ENCODE data around the gene SDC3.
"Not testable (repeated sequence)": the region's sequence is repeated elsewhere in the genome, so short reads cannot be mapped to it uniquely, and the experiment has no call there.

The SDC3 gene

GRCh38 chr1:30950700-30951099, 42.1 kb upstream of the SDC3 start:
- Mint-ChIP-seq H3K36me3 (ENCODE audit: low read depth) (peaks cover 89% of the 10 kb centered on the region), H3K4me1 (no peaks in the 10 kb centered on the region), H3K9me3 (no peaks in the 10 kb centered on the region), H3K4me3 (no peak overlapping the region), H3K27ac (no peak overlapping the region), H3K27me3 (ENCODE audit: low read depth, poor library complexity) (no peaks in the 10 kb centered on the region)
- DNase-seq: no peak
- TF ChIP-seq, protein P1, sequence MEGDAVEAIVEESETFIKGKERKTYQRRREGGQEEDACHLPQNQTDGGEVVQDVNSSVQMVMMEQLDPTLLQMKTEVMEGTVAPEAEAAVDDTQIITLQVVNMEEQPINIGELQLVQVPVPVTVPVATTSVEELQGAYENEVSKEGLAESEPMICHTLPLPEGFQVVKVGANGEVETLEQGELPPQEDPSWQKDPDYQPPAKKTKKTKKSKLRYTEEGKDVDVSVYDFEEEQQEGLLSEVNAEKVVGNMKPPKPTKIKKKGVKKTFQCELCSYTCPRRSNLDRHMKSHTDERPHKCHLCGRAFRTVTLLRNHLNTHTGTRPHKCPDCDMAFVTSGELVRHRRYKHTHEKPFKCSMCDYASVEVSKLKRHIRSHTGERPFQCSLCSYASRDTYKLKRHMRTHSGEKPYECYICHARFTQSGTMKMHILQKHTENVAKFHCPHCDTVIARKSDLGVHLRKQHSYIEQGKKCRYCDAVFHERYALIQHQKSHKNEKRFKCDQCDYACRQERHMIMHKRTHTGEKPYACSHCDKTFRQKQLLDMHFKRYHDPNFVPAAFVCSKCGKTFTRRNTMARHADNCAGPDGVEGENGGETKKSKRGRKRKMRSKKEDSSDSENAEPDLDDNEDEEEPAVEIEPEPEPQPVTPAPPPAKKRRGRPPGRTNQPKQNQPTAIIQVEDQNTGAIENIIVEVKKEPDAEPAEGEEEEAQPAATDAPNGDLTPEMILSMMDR (IDR thresholded peaks at IDR 0.05): no peak

- H3K9me3 Mint-ChIP-seq: no peaks in the 10 kb centered on the region
- H3K27me3 Mint-ChIP-seq (ENCODE audit: low read depth, poor library complexity): no peaks in the 10 kb centered on the region
- H3K27ac Mint-ChIP-seq: no peak overlapping the region
- TF ChIP-seq, protein P1 (IDR thresholded peaks at IDR 0.05): no peak
- no peak for DNase-seq
- no peak overlapping the region for H3K4me3 Mint-ChIP-seq
- H3K36me3 Mint-ChIP-seq (ENCODE audit: low read depth): peaks cover 93% of the 10 kb centered on the region
- H3K4me1 Mint-ChIP-seq: no peaks in the 10 kb centered on the region
Observed at GRCh38 chr1:30950053-30950452, 41.5 kb upstream of the SDC3 start.

DNA sequence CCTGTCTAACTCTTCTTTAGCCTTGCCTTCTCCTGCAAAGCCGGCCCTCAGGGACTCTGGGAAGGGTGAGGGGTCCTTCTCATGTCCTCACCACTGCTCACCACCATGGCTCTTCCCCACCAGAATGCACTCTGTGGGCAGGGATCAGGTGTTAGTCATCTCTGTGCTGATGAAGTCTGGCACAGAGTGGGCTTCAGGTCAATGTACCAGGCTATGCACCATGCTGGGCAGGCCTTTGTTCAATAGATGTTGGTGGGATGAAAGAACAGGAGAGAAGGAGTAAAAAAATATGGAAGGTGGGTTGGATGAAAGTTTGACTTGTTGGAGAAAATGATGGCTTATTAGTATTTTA, 40.9 kb upstream of the SDC3 start:
- H3K4me1 Mint-ChIP-seq; H3K9me3 Mint-ChIP-seq; H3K4me3 Mint-ChIP-seq; H3K27me3 Mint-ChIP-seq (ENCODE audit: low read depth, poor library complexity); H3K27ac Mint-ChIP-seq; DNase-seq: not testable (repeated sequence)
- peaks cover 93% of the 10 kb centered on the region for H3K36me3 Mint-ChIP-seq (ENCODE audit: low read depth)

DNA sequence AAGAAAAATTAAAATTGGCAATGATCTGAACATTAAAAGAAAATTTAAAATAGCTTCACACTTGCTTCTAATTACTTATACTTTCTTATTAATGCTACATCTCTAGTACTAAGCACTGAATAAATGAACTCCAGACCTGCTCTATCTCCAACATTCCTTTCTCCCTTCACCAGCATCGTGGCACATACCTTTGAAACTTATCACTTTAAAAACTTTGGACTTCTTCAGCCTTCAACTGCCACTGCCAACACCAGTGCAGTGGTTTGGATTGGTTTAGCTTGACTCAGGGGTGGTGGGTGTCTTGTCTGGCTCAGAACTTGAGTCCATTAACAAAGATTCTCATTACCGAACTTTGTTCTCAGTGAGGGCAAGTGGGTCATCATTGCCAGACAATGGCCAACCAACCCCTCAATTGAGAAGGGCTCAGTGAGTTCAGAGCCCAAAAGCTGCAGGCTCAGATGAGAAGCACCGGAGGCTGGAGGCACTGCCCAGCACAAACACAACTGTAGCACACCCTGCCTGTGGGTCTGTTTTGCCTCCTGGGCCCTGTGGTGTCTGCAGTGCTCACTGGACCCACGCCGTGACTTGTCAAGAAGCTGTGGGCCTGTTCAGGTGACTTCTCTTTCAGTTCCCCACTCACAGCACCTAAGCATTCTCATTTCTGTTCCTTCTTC, 40.4 kb upstream of the SDC3 start:
- H3K27ac Mint-ChIP-seq; H3K4me3 Mint-ChIP-seq; H3K4me1 Mint-ChIP-seq; DNase-seq; H3K9me3 Mint-ChIP-seq; H3K27me3 Mint-ChIP-seq (ENCODE audit: low read depth, poor library complexity): not testable (repeated sequence)
- H3K36me3 Mint-ChIP-seq (ENCODE audit: low read depth): peaks cover 93% of the 10 kb centered on the region

DNA sequence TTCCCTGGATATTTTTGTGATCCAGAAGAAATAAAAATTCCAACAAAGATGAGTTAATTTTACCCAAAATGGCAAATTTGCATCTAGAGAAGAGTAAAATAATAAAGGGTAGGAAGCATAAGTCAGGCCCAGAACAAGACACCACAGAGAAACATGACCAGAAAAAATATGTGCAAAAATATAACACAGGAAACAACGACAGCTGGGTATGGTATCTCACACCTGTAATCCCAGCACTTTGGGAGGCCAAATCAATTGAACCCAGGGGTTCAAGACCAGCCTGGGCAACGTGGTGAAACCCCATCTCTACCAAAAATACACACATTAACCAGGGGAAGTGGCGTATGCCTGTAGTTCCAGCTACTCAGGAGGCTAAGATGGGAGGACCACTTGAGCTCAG, 39.7 kb upstream of the SDC3 start:
- Mint-ChIP-seq H3K27ac (no peak overlapping the region), H3K36me3 (ENCODE audit: low read depth) (peaks cover 93% of the 10 kb centered on the region), H3K27me3 (ENCODE audit: low read depth, poor library complexity) (no peaks in the 10 kb centered on the region), H3K4me3 (no peak overlapping the region), H3K4me1 (no peaks in the 10 kb centered on the region), H3K9me3 (no peaks in the 10 kb centered on the region)
- TF ChIP-seq, protein P1 (IDR thresholded peaks at IDR 0.05): no peak
- no peak for DNase-seq

- H3K27ac Mint-ChIP-seq: no peak overlapping the region
- TF ChIP-seq, protein P1 (IDR thresholded peaks at IDR 0.05): no peak
- no peaks in the 10 kb centered on the region for H3K27me3 Mint-ChIP-seq (ENCODE audit: low read depth, poor library complexity)
- H3K4me1 Mint-ChIP-seq: no peaks in the 10 kb centered on the region
- H3K4me3 Mint-ChIP-seq: no peak overlapping the region
- H3K36me3 Mint-ChIP-seq (ENCODE audit: low read depth): peaks cover 90% of the 10 kb centered on the region
- no peaks in the 10 kb centered on the region for H3K9me3 Mint-ChIP-seq
- DNase-seq: no peak
Observed at GRCh38 chr1:30947212-30947611, 38.7 kb upstream of the SDC3 start.

- H3K36me3 Mint-ChIP-seq (ENCODE audit: low read depth): peaks cover 82% of the 10 kb centered on the region
- H3K27me3 Mint-ChIP-seq (ENCODE audit: low read depth, poor library complexity): no peaks in the 10 kb centered on the region
- TF ChIP-seq, protein P1 (IDR thresholded peaks at IDR 0.05): no peak
- no peaks in the 10 kb centered on the region for H3K4me1 Mint-ChIP-seq
- DNase-seq: no peak
- peak overlapping the region; percentile 14 for H3K27ac Mint-ChIP-seq
- H3K9me3 Mint-ChIP-seq: no peaks in the 10 kb centered on the region
- H3K4me3 Mint-ChIP-seq: no peak overlapping the region
Observed at GRCh38 chr1:30942326-30942963, 33.9 kb upstream of the SDC3 start.

All from nephron progenitor cell (in vitro differentiated cells).